Esophagus muscularis mucosa (tissue), 4 donors: ENCODE results near the gene ETV3L.

Experiments
- CTCF ChIP-seq, 3 experiments: fragments of 200-600 bp in 2 of 3; fragments of 450-650 bp in 1 of 3; sonication (generic) in 2 of 3; IDR thresholded peaks; one replicate each; pipeline ENCODE4 v1.5.1; 2017 to 2019; ENCODE audit warnings: antibody characterized with exemption in 3 of 3, mild to moderate bottlenecking in 2 of 3, moderate library complexity in 1 of 3
- EP300 ChIP-seq: sonication (generic); formaldehyde crosslinking; IDR thresholded peaks from one replicate; pipeline ENCODE4 v1.6.1; 2017; ENCODE audit warnings: antibody characterized with exemption
- POLR2A ChIP-seq: fragments of 450-650 bp; IDR thresholded peaks from one replicate; pipeline ENCODE4 v1.6.1; 2017; ENCODE audit warnings: antibody characterized with exemption, moderate library complexity, mild to moderate bottlenecking, low read depth
- POLR2AphosphoS5 ChIP-seq, 2 donors: sonication (generic); formaldehyde crosslinking; IDR thresholded peaks; one replicate each; pipeline ENCODE4 v1.6.1; 2017; ENCODE audit warnings: antibody characterized with exemption in 2 of 2

GRCh38 chr1:157090196-157090647 lies 9.4 kb downstream of the ETV3L start:
- peak; percentile 88 to 96 (median 94) for TF ChIP-seq CTCF (IDR thresholded peaks at IDR 0.05)
- no peak for TF ChIP-seq POLR2AphosphoS5 (IDR thresholded peaks at IDR 0.05)
- TF ChIP-seq POLR2A: no peak
- no peak for TF ChIP-seq EP300
